Suprapubic skin (tissue), 4 donors: Measurements from ENCODE around the gene ALLC. TPM values are rescaled to one million over a fixed set of nuclear protein-coding genes. Genes with fewer than 3 reads are reported as not detected.
"Not testable (repeated sequence)": the region's sequence is repeated elsewhere in the genome, so short reads cannot be mapped to it uniquely, and the experiment has no call there.

Experiments used
- DNase-seq, 2 donors: peaks; one replicate each; pipeline ENCODE4 v3.0.0-alpha.2; 2019; ENCODE audit warnings: low spot score in 2 of 2
- H3K27ac ChIP-seq: fragments of 200-600 bp; sonication (generic); one replicate; pipeline ENCODE4 v1.5.1; 2019
- H3K27me3 ChIP-seq: fragments of 200-600 bp; sonication (generic); one replicate; pipeline ENCODE4 v1.5.1; 2019
- H3K36me3 ChIP-seq: fragments of 200-600 bp; sonication (generic); one replicate; pipeline ENCODE4 v1.5.1; 2019
- H3K4me1 ChIP-seq: fragments of 200-600 bp; sonication (generic); one replicate; pipeline ENCODE4 v1.5.1; 2019
- H3K4me3 ChIP-seq: fragments of 200-600 bp; sonication (generic); one replicate; pipeline ENCODE4 v1.5.1; 2019; ENCODE audit warnings: mild to moderate bottlenecking
- H3K9me3 ChIP-seq: fragments of 200-600 bp; sonication (generic); one replicate; pipeline ENCODE4 v1.5.1; 2019
- EP300 ChIP-seq: sonication (generic); formaldehyde crosslinking; IDR thresholded peaks from one replicate; pipeline ENCODE4 v1.6.1; 2017; ENCODE audit warnings: antibody characterized with exemption
- POLR2A ChIP-seq, 2 donors: fragments of 450-650 bp; IDR thresholded peaks; one replicate each; pipeline ENCODE4 v1.6.1; 2017; ENCODE audit warnings: antibody characterized with exemption in 2 of 2, mild to moderate bottlenecking in 2 of 2, moderate library complexity in 2 of 2
- POLR2AphosphoS5 ChIP-seq, 3 donors: sonication (generic); formaldehyde crosslinking; IDR thresholded peaks; one replicate each; pipeline ENCODE4 v1.6.1; 2017; ENCODE audit warnings: antibody characterized with exemption in 3 of 3
- WGBS: methylation state at CpG from one replicate; pipeline ENCODE4 v1.1.5; 2018; 5-methylcytosine and 5-hydroxymethylcytosine counted together
- total RNA-seq, 4 donors: library from RNA; depleted of rRNA; stranded (reverse); fragments of >200 nt; gene quantifications; one replicate each; pipeline ENCODE4 v1.1.0, GENCODE V29; 2016
- TF ChIP-seq, protein P1 (sequence below), 2 donors: fragments of 200-600 bp in 1 of 2; fragments of 450-650 bp in 1 of 2; sonication (generic) in 1 of 2; IDR thresholded peaks; one replicate each; pipeline ENCODE4 v1.5.1; 2016 to 2019; ENCODE audit warnings: antibody characterized with exemption in 2 of 2, mild to moderate bottlenecking in 1 of 2, moderate library complexity in 1 of 2

Gene ALLC
- total RNA-seq, 4 donors from 2014 or later, result not detected

GRCh38 chr2:3611589-3611988, 46.4 kb upstream of the ALLC start:
- peak in 1 of 2 donors; percentile 34 for DNase-seq
- 81% methylated on average over 11 of the region's 11 CpGs for WGBS
- TF ChIP-seq POLR2AphosphoS5 (IDR thresholded peaks at IDR 0.05) (no peak), POLR2A (IDR thresholded peaks at IDR 0.05) (no peak), EP300 (no peak)
- TF ChIP-seq, protein P1, sequence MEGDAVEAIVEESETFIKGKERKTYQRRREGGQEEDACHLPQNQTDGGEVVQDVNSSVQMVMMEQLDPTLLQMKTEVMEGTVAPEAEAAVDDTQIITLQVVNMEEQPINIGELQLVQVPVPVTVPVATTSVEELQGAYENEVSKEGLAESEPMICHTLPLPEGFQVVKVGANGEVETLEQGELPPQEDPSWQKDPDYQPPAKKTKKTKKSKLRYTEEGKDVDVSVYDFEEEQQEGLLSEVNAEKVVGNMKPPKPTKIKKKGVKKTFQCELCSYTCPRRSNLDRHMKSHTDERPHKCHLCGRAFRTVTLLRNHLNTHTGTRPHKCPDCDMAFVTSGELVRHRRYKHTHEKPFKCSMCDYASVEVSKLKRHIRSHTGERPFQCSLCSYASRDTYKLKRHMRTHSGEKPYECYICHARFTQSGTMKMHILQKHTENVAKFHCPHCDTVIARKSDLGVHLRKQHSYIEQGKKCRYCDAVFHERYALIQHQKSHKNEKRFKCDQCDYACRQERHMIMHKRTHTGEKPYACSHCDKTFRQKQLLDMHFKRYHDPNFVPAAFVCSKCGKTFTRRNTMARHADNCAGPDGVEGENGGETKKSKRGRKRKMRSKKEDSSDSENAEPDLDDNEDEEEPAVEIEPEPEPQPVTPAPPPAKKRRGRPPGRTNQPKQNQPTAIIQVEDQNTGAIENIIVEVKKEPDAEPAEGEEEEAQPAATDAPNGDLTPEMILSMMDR (IDR thresholded peaks at IDR 0.05), result no peak
- Histone ChIP-seq H3K4me3 (no peak overlapping the region), H3K9me3 (no peaks in the 10 kb centered on the region), H3K4me1 (no peaks in the 10 kb centered on the region), H3K36me3 (no peaks in the 10 kb centered on the region), H3K27me3 (no peaks in the 10 kb centered on the region), H3K27ac (no peak overlapping the region)

DNA sequence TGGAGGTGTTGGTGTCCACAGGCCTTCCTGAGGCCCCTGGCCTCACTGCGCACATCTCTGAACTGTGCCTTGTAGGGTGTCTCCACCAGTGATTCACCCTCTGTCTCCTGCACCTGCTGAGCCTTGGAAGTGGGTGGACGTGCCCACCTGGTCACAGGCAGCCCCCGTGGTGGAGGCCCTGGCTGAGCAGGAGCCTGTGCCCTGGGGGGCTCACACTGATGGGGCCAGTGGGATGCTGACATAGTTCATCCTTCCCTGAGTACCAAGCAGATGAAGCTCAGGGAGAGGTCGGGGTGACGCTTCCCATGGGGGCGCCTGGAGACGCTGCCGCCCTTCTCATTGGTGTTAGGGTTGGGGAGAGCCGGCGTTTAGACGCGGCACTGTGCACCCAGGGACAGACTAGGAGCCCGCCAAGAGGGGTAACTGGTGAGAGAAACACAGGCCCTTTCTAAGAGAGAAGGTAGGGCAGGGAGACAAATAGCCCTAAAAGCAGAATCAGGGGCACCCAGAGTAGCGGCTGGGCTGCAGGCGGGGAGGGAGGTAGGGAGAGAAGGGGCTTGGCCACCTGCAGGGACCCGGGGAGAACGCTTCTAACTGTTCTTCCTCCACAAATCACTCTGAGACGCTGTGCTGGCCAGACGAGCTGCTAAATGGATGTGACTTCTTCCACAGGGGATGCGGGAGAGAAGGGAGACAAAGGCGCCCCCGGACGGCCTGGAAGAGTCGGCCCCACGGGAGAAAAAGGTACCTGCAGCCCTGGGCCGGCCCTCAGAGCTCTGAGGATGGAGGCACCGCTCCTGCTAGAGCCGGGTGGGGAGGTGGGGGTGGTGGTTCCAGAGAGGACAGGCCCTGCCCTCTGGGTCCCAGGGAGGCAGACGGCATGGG, 45.1 kb upstream of the ALLC start:
- TF ChIP-seq POLR2A (IDR thresholded peaks at IDR 0.05) (no peak), POLR2AphosphoS5 (IDR thresholded peaks at IDR 0.05) (no peak), EP300 (no peak)
- TF ChIP-seq, protein P1 (IDR thresholded peaks at IDR 0.05), result no peak
- no peaks in the 10 kb centered on the region for H3K4me1 ChIP-seq
- H3K36me3 ChIP-seq, result no peaks in the 10 kb centered on the region
- 91% methylated on average over 26 of the region's 29 CpGs for WGBS
- H3K4me3 ChIP-seq, result no peak overlapping the region
- DNase-seq, result peak; percentile 43 to 68
- no peaks in the 10 kb centered on the region for H3K9me3 ChIP-seq
- H3K27ac ChIP-seq, result no peak overlapping the region
- H3K27me3 ChIP-seq, result no peaks in the 10 kb centered on the region

- Histone ChIP-seq H3K36me3 (no peaks in the 10 kb centered on the region), H3K9me3 (no peaks in the 10 kb centered on the region), H3K27me3 (no peaks in the 10 kb centered on the region), H3K4me1 (no peaks in the 10 kb centered on the region), H3K4me3 (no peak overlapping the region), H3K27ac (no peak overlapping the region)
- TF ChIP-seq, protein P1 (IDR thresholded peaks at IDR 0.05), result no peak
- 92% methylated on average over 12 of the region's 12 CpGs for WGBS
- DNase-seq, result no peak
Observed at GRCh38 chr2:3613524-3613905, 44.5 kb upstream of the ALLC start.

- H3K4me1 ChIP-seq, DNase-seq, H3K36me3 ChIP-seq, H3K27ac ChIP-seq, H3K27me3 ChIP-seq, H3K4me3 ChIP-seq, H3K9me3 ChIP-seq: not testable (repeated sequence)
- WGBS, result 80% methylated on average over 2 of the region's 2 CpGs
Observed at GRCh38 chr2:3614743-3615142, 43.3 kb upstream of the ALLC start.

DNA sequence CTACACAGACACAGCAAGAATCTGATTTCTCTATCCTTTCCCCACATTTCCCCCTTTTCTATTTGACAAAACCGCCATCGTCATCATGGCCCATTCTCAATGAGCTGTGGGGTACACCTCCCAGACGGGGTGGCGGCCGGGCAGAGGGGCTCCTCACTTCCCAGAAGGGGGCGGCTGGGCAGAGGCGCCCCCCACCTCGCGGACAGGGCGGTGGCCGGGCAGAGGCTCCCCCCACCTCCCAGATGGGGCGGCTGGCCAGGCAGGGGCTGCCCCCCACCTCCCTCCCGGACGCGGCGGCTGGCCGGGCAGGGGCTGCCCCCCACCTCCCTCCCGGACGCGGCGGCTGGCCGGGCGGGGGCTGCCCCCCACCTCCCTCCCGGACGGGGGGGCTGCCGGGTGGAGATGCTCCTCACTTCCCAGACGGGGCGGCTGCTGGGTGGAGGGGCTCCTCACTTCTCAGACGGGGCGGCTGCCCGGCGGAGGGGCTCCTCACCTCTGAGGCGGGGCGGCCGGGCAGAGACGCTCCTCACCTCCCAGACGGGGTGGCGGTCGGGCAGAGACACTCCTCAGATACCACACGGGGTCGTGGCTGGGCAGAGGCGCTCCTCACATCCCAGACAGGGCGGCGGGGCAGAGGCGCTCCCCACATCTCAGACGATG, 42.3 kb upstream of the ALLC start:
- H3K9me3 ChIP-seq, H3K4me3 ChIP-seq, H3K27me3 ChIP-seq, H3K36me3 ChIP-seq, H3K27ac ChIP-seq, H3K4me1 ChIP-seq: not testable (repeated sequence)
- peak; percentile 24 to 40 for DNase-seq
- WGBS, result 99% methylated on average over 6 of the region's 46 CpGs

DNA sequence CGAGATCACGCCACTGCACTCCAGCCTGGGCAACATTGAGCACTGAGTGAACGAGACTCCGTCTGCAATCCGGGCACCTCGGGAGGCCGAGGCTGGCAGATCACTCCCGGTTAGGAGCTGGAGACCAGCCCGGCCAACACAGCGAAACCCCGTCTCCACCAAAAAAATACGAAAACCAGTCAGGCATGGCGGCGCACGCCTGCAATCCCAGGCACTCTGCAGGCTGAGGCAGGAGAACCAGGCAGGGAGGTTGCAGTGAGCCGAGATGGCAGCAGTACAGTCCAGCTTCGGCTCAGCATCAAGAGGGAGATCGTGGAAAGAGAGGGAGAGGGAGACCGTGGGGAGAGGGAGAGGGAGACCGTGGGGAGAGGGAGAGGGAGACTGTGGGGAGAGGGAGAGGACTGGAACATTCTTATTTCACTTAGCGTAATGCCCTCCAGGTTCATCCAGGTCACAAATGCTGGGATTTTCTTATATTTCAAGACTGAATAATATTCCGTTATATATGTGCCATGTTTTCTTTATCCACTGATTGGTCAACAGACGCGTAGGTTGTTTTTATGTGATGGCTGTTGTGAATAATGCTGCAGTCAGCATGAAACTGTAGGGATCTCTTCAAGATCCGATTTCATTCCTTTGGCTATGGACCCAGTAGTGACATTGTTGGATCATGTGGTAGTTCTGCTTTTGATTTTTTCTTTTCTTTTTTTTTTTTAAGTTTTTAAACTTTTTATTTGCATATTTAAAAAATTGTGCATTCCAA, 41.4 kb upstream of the ALLC start:
- DNase-seq, H3K4me1 ChIP-seq, H3K9me3 ChIP-seq, H3K27me3 ChIP-seq, H3K4me3 ChIP-seq, H3K27ac ChIP-seq, H3K36me3 ChIP-seq: not testable (repeated sequence)
- WGBS, result 95% methylated on average over 18 of the region's 25 CpGs
